Left renal pelvis (tissue), 4 donors: ENCODE measurements around the gene TRIM24. TPM values are rescaled to one million over a fixed set of nuclear protein-coding genes. Genes with fewer than 3 reads are reported as not detected.
"Not testable (repeated sequence)": the region's sequence is repeated elsewhere in the genome, so short reads cannot be mapped to it uniquely, and the experiment has no call there.

ENCODE experiments used
- DNase-seq, 4 donors: peaks; one replicate each; pipeline ENCODE4 v3.0.0-alpha.2; 2013; ENCODE audit warnings: low read depth in 4 of 4, low spot score in 3 of 4
- polyA plus RNA-seq, 4 donors: library from polyadenylated mRNA; unstranded; fragments of 120-200 nt; gene quantifications; one replicate each; pipeline ENCODE4 v1.2.1, GENCODE V29; 2013; ENCODE audit not compliant: insufficient read length in 4 of 4

Gene TRIM24
- polyA plus RNA-seq, 4 donors = 43.1 to 61.3 (median 56.0) TPM

- DNase-seq = no peak
Measured at GRCh38 chr7:138491612-138492386, 31.7 kb downstream of the TRIM24 start.

- DNase-seq = no peak
Measured at GRCh38 chr7:138492423-138492822, 32.4 kb downstream of the TRIM24 start.

- DNase-seq = no peak
Measured at GRCh38 chr7:138493535-138493934, 33.5 kb downstream of the TRIM24 start.

- DNase-seq = no peak
Measured at GRCh38 chr7:138495485-138495884, 35.4 kb downstream of the TRIM24 start.

GRCh38 chr7:138499340-138499739 is 39.3 kb downstream of the TRIM24 start:
- DNase-seq = no peak

GRCh38 chr7:138500303-138500702 is 40.2 kb downstream of the TRIM24 start:
- DNase-seq = not testable (repeated sequence)

- DNase-seq = no peak
Measured at GRCh38 chr7:138500892-138501291, 40.8 kb downstream of the TRIM24 start.

- no peak for DNase-seq
Measured at GRCh38 chr7:138502023-138502767, 42.1 kb downstream of the TRIM24 start.

GRCh38 chr7:138505361-138505873 is 45.4 kb downstream of the TRIM24 start:
- no peak for DNase-seq

GRCh38 chr7:138506764-138507163 is 46.7 kb downstream of the TRIM24 start:
- DNase-seq = no peak

- DNase-seq = no peak
Measured at GRCh38 chr7:138510003-138510402, 49.9 kb downstream of the TRIM24 start.

- no peak for DNase-seq
Measured at GRCh38 chr7:138512092-138512858, 52.2 kb downstream of the TRIM24 start.

GRCh38 chr7:138512885-138513284 is 52.8 kb downstream of the TRIM24 start:
- DNase-seq = no peak

GRCh38 chr7:138513344-138513871 is 53.3 kb downstream of the TRIM24 start:
- no peak for DNase-seq

- no peak for DNase-seq
Measured at GRCh38 chr7:138514044-138514443, 54.0 kb downstream of the TRIM24 start.

- DNase-seq = no peak
Measured at GRCh38 chr7:138515001-138515528, 55.0 kb downstream of the TRIM24 start.

GRCh38 chr7:138519061-138519798 is 59.2 kb downstream of the TRIM24 start:
- no peak for DNase-seq

- DNase-seq = no peak
Measured at GRCh38 chr7:138520742-138521141, 60.7 kb downstream of the TRIM24 start.

GRCh38 chr7:138521837-138522461 is 61.9 kb downstream of the TRIM24 start:
- DNase-seq = no peak
